SK-N-SH treated with all-trans-retinoic acid at 6 μM for 48 hours (cell line): ENCODE data around the gene CDH26.

Experiments used
- ATAC-seq: fragments of 200-7000 bp; cut with Tn5 transposase; 3 replicates; pipeline ENCODE4 v1.9.1; 2020; ENCODE audit warnings: mild to moderate bottlenecking, moderate library complexity
- ARNTL ChIP-seq: fragments of 450-650 bp; formaldehyde crosslinking; IDR thresholded peaks from 2 replicates; pipeline ENCODE4 v1.5.0; 2020; ENCODE audit warnings: low read depth, mild to moderate bottlenecking, moderate library complexity, borderline replicate concordance
- BACH2 ChIP-seq: fragments of 250-450 bp; sonication (Bioruptor Pico); IDR thresholded peaks from 2 replicates; pipeline ENCODE4 v1.9.0; 2021; ENCODE audit warnings: mild to moderate bottlenecking, borderline replicate concordance
- ESRRG ChIP-seq: fragments of 250-450 bp; sonication (Bioruptor Pico); IDR thresholded peaks from 2 replicates; pipeline ENCODE4 v1.6.1; 2021; ENCODE audit warnings: mild to moderate bottlenecking
- GLIS3 ChIP-seq: fragments of 250-450 bp; sonication (Bioruptor Pico); IDR thresholded peaks from 2 replicates; pipeline ENCODE4 v1.5.0; 2020; ENCODE audit warnings: mild to moderate bottlenecking, moderate library complexity
- ISL1 ChIP-seq: fragments of 250-450 bp; sonication (Bioruptor Pico); IDR thresholded peaks from 2 replicates; pipeline ENCODE4 v2.1.2; 2022; ENCODE audit warnings: mild to moderate bottlenecking, moderate library complexity
- OSR1 ChIP-seq: fragments of 250-450 bp; sonication (Bioruptor Pico); IDR thresholded peaks from 2 replicates; pipeline ENCODE4 v1.8.0; 2022; ENCODE audit warnings: moderate library complexity, mild to moderate bottlenecking, inconsistent platforms
- PATZ1 ChIP-seq: fragments of 250-450 bp; sonication (Bioruptor Pico); IDR thresholded peaks from 2 replicates; pipeline ENCODE4 v1.8.0; 2020; ENCODE audit warnings: mild to moderate bottlenecking, moderate library complexity, borderline replicate concordance
- POU6F1 ChIP-seq: fragments of 250-450 bp; sonication (Bioruptor Pico); IDR thresholded peaks from 2 replicates; pipeline ENCODE4 v1.8.0; 2021; ENCODE audit warnings: low read depth, mild to moderate bottlenecking, moderate library complexity, borderline replicate concordance
- RARB ChIP-seq: fragments of 250-450 bp; sonication (Bioruptor Pico); IDR thresholded peaks from 2 replicates; pipeline ENCODE4 v1.8.0; 2021; ENCODE audit warnings: mild to moderate bottlenecking, moderate library complexity
- SNAI2 ChIP-seq: fragments of 250-450 bp; sonication (Bioruptor Pico); IDR thresholded peaks from 2 replicates; pipeline ENCODE4 v1.5.0; 2020; ENCODE audit warnings: mild to moderate bottlenecking, moderate library complexity
- TCF4 ChIP-seq: fragments of 250-450 bp; sonication (Bioruptor Pico); IDR thresholded peaks from 2 replicates; pipeline ENCODE4 v1.8.0; 2021; ENCODE audit warnings: mild to moderate bottlenecking, moderate library complexity, borderline replicate concordance
- TOX ChIP-seq: fragments of 250-450 bp; sonication (Bioruptor Pico); IDR thresholded peaks from 2 replicates; pipeline ENCODE4 v1.8.0; 2021; ENCODE audit warnings: mild to moderate bottlenecking, moderate library complexity, borderline replicate concordance
- ZC3H10 ChIP-seq: fragments of 250-450 bp; sonication (Bioruptor Pico); IDR thresholded peaks from 2 replicates; pipeline ENCODE4 v1.5.1; 2021; ENCODE audit warnings: mild to moderate bottlenecking, moderate library complexity
- ZFP3 ChIP-seq: fragments of 250-450 bp; sonication (Bioruptor Pico); IDR thresholded peaks from 2 replicates; pipeline ENCODE4 v1.5.0; 2020; ENCODE audit warnings: mild to moderate bottlenecking, moderate library complexity
- ZFP30 ChIP-seq: fragments of 450-650 bp; formaldehyde crosslinking; IDR thresholded peaks from 2 replicates; pipeline ENCODE4 v1.5.0; 2022; ENCODE audit warnings: mild to moderate bottlenecking, moderate library complexity
- ZNF565 ChIP-seq: fragments of 450-650 bp; formaldehyde crosslinking; conservative IDR thresholded peaks from 2 replicates; pipeline ENCODE4 v1.5.0; 2020; ENCODE audit warnings: low read depth, mild to moderate bottlenecking, moderate library complexity
- ZNF70 ChIP-seq: fragments of 450-650 bp; formaldehyde crosslinking; IDR thresholded peaks from 2 replicates; pipeline ENCODE4 v1.5.0; 2020; ENCODE audit warnings: mild to moderate bottlenecking, moderate library complexity
- ZNF8 ChIP-seq: fragments of 450-650 bp; formaldehyde crosslinking; IDR thresholded peaks from 2 replicates; pipeline ENCODE4 v1.5.0; 2020; ENCODE audit warnings: mild to moderate bottlenecking, moderate library complexity
- TF ChIP-seq, protein P1 (sequence below): fragments of 250-450 bp; sonication (Bioruptor Pico); IDR thresholded peaks from 2 replicates; pipeline ENCODE4 v1.5.1; 2021; ENCODE audit warnings: mild to moderate bottlenecking, moderate library complexity
- TF ChIP-seq, protein P2 (sequence below): fragments of 250-450 bp; sonication (Bioruptor Pico); IDR thresholded peaks from 2 replicates; pipeline ENCODE4 v1.5.0; 2020; ENCODE audit warnings: mild to moderate bottlenecking, moderate library complexity
- TF ChIP-seq, protein P3 (sequence below): fragments of 250-450 bp; sonication (Bioruptor Pico); IDR thresholded peaks from 2 replicates; pipeline ENCODE4 v1.5.1; 2020; ENCODE audit warnings: low read depth, mild to moderate bottlenecking, moderate library complexity

Gene CDH26

GRCh38 chr20:60058879-60059278 lies 100.7 kb downstream of the CDH26 start:
- ATAC-seq, result no peak
- TF ChIP-seq PATZ1 (CRISPR knock-in tag), result no peak
- TF ChIP-seq ZFP30 (CRISPR knock-in tag), result no peak
- TF ChIP-seq GLIS3, result no peak
- no peak for TF ChIP-seq ZFP3 (CRISPR knock-in tag)
- TF ChIP-seq, protein P1, sequence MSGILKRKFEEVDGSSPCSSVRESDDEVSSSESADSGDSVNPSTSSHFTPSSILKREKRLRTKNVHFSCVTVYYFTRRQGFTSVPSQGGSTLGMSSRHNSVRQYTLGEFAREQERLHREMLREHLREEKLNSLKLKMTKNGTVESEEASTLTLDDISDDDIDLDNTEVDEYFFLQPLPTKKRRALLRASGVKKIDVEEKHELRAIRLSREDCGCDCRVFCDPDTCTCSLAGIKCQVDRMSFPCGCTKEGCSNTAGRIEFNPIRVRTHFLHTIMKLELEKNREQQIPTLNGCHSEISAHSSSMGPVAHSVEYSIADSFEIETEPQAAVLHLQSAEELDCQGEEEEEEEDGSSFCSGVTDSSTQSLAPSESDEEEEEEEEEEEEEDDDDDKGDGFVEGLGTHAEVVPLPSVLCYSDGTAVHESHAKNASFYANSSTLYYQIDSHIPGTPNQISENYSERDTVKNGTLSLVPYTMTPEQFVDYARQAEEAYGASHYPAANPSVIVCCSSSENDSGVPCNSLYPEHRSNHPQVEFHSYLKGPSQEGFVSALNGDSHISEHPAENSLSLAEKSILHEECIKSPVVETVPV, result no peak
- TF ChIP-seq TOX (CRISPR knock-in tag), result no peak
- no peak for TF ChIP-seq ZC3H10 (CRISPR knock-in tag)
- TF ChIP-seq RARB (CRISPR knock-in tag), result no peak
- no peak for TF ChIP-seq BACH2
- TF ChIP-seq ZNF70 (CRISPR knock-in tag), result no peak
- TF ChIP-seq, protein P2, sequence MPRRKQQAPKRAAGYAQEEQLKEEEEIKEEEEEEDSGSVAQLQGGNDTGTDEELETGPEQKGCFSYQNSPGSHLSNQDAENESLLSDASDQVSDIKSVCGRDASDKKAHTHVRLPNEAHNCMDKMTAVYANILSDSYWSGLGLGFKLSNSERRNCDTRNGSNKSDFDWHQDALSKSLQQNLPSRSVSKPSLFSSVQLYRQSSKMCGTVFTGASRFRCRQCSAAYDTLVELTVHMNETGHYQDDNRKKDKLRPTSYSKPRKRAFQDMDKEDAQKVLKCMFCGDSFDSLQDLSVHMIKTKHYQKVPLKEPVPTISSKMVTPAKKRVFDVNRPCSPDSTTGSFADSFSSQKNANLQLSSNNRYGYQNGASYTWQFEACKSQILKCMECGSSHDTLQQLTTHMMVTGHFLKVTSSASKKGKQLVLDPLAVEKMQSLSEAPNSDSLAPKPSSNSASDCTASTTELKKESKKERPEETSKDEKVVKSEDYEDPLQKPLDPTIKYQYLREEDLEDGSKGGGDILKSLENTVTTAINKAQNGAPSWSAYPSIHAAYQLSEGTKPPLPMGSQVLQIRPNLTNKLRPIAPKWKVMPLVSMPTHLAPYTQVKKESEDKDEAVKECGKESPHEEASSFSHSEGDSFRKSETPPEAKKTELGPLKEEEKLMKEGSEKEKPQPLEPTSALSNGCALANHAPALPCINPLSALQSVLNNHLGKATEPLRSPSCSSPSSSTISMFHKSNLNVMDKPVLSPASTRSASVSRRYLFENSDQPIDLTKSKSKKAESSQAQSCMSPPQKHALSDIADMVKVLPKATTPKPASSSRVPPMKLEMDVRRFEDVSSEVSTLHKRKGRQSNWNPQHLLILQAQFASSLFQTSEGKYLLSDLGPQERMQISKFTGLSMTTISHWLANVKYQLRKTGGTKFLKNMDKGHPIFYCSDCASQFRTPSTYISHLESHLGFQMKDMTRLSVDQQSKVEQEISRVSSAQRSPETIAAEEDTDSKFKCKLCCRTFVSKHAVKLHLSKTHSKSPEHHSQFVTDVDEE (CRISPR knock-in tag), result no peak
- TF ChIP-seq OSR1 (CRISPR knock-in tag), result no peak
- TF ChIP-seq POU6F1, result no peak

GRCh38 chr20:60060006-60060557 lies 101.9 kb downstream of the CDH26 start:
- no peak for ATAC-seq
- TF ChIP-seq ZNF70 (CRISPR knock-in tag) (no peak), TCF4 (CRISPR knock-in tag) (no peak), ZFP3 (CRISPR knock-in tag) (no peak), ZFP30 (CRISPR knock-in tag) (no peak), ZNF565 (CRISPR knock-in tag) (no peak), GLIS3 (no peak), ESRRG (no peak), ARNTL (CRISPR knock-in tag) (no peak), ZNF8 (CRISPR knock-in tag) (no peak), TOX (CRISPR knock-in tag) (no peak), OSR1 (CRISPR knock-in tag) (no peak), SNAI2 (CRISPR knock-in tag) (no peak), ISL1 (CRISPR knock-in tag) (no peak), POU6F1 (no peak), BACH2 (no peak), ZC3H10 (CRISPR knock-in tag) (no peak)
- TF ChIP-seq, protein P3, sequence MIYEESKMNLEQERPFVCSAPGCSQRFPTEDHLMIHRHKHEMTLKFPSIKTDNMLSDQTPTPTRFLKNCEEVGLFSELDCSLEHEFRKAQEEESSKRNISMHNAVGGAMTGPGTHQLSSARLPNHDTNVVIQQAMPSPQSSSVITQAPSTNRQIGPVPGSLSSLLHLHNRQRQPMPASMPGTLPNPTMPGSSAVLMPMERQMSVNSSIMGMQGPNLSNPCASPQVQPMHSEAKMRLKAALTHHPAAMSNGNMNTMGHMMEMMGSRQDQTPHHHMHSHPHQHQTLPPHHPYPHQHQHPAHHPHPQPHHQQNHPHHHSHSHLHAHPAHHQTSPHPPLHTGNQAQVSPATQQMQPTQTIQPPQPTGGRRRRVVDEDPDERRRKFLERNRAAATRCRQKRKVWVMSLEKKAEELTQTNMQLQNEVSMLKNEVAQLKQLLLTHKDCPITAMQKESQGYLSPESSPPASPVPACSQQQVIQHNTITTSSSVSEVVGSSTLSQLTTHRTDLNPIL (CRISPR knock-in tag), result no peak
- TF ChIP-seq, protein P2 (CRISPR knock-in tag), result no peak
